NCI-H2227 treated with DMSO at 0.1 percent for 48 hours (cell line): ENCODE measurements around the gene TSPAN3.

ENCODE experiments used
- DNase-seq: peaks from one replicate; lab custom pipeline; 2025; lab: John Stamatoyannopoulos, UW

TSPAN3 gene

GRCh38 chr15:77009646-77010311 is 61.1 kb downstream of the TSPAN3 start:
- no peak for DNase-seq

DNA sequence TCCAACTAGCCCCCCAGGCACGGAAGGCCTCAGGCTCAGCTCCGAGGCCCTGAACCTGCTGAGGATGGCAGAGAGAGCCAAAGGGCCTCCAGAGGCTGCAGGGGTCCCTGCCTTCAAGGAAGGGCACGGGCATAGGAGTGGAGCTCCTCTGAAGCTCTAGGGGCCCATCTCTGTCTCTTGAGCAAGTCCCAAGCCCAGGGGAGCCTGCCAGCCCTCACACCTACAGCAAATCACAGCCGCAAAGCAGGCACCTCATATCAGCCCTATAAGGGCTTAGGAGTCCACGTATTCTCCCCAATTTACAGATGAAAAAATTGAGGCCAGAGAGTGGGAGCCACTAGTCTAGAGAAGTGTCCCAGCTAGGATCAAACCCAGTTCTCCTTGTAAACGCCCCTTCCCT is 61.7 kb downstream of the TSPAN3 start:
- DNase-seq: no peak

GRCh38 chr15:77004189-77004588 is 66.7 kb downstream of the TSPAN3 start:
- DNase-seq: no peak

DNA sequence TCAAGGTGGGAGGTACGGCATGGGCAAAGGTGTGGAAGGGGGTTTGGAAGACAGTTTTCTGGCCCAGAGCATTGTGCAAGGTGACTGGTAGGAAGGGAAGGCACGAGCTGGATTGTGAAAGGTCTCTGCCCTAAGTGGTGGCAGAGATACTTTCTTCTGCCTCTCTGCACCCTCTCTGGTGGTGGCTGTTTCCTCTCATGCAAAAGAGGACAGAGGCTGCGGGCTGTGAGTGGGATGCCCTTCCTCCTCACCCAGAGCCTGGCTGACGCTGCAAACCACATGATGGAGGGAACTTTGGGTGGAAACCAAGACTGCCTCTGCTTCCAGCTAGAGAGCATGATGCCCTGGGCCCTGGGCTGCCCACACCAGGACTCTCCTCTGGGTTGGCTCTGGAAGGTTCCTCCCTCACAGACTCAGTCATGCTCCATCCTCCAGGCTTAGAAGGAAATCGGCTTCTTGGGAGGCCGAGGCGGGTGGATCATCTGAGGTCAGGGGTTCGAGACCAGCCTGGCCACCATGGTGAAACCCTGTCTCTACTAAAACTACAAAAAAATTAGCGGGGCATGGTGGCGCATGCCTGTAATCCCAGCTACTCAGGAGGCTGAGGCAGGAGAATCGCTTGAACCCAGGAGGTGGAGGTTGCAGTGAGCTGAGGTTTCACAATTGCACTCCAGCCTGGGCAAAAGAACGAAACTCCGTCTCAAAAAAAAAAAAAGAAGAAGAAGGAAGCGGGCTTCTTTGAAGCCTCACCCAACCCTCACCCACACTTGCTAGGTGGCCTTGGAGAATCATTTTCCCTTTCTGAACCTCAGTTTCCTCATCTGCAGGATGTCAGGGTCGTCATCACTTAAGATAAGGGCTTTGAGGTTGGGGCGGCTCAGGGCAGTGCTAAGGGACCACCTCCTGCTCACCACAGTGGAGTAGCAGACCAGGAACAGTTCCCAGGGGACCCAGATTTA is 67.7 kb downstream of the TSPAN3 start:
- no peak for DNase-seq

- DNase-seq: no peak
Observed at GRCh38 chr15:77002436-77002835, 68.5 kb downstream of the TSPAN3 start.

DNA sequence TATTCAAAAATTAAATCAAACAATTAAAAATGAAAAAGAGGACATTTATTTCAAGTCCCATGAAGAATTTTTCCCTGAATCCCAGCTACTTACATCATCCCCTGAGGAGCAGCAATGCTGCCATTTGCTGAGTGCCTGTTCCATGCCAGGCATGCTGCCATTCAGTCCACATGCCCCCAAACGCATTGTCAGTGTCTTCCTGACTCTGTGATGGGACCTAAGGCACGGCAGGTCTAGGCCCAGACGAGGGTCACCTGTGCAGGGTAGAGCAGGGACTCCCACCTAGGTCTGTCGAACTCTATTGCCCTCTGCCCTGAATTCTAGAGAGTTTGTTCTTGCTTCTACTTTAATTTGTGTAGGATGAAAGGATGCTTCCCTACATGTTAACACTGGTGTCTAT is 68.9 kb downstream of the TSPAN3 start:
- no peak for DNase-seq

GRCh38 chr15:77001351-77001750 is 69.6 kb downstream of the TSPAN3 start:
- no peak for DNase-seq

DNA sequence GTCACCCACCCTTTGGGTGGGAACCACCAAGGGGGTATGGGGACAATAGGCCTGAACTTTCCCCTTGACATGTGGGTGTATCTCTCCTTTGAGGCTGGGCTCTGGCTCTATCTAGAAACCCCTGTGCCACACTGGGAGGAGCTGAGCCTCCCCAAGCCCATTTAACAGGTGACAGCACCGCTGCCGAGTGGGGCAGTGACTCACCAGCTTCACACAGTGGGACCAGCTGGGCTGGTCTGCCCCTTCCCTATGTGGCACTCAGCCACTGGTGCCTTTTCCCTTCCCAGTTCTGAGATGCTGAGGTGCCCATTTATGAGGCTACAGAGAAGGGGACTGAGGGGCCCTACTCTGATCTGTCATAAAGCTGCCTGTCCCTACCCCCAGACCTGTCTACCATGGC is 70.9 kb downstream of the TSPAN3 start:
- no peak for DNase-seq

GRCh38 chr15:76998663-76999285 is 72.1 kb downstream of the TSPAN3 start:
- DNase-seq: no peak

DNA sequence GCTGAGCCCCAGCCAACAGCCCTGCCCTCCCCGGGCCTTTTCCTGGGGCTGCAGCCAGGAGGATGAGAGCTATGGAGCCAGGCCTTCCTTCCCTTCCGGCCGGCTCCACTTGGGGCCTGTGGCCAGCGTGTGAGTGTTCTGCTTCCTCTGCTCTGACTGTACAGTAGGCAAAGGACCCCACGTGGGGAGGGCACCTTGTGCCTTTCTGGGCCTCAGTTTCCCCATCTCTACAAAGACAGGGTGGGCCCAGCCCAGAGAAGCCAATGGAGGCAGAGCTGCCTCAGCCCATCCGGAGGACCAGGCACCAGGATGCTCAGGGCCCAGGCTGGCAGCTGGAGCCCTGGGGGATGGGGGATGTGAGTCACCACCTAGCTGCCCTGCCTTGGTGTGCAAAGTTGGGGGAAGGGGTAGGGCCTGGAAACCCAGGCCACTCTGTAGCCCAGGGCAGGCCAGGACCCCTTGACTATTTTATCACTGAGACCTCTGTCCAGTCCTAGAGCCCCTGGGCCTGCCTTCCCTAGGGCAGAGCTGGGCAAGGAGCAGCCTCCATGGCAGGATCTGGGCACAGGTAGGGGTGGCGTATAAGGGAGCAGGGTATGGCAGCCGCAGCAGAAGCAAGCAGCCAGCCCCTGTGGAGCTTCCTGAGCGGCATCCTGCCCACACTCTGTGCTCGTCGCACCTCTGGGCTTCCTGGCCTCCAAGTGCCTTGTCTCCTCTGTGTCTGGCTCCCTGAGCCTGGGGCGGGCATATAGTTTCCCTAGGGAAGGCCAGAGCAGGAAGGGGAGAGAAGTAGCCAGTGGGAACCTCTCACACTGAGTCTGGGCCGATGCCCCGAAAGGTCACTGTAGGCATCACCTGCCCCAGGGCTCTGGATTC is 74.1 kb downstream of the TSPAN3 start:
- no peak for DNase-seq

- no peak for DNase-seq
Observed at GRCh38 chr15:76996076-76996525, 74.8 kb downstream of the TSPAN3 start.

- DNase-seq: peak; percentile 20
Observed at GRCh38 chr15:76994971-76995945, 75.7 kb downstream of the TSPAN3 start, which contains the start of gene PSTPIP1. Gene PSTPIP1 (plus strand): TSS chr15:76995126. CDS start chr15:76995574, 448 bp downstream.

- DNase-seq: no peak
Observed at GRCh38 chr15:76994496-76994895, 76.4 kb downstream of the TSPAN3 start.

DNA sequence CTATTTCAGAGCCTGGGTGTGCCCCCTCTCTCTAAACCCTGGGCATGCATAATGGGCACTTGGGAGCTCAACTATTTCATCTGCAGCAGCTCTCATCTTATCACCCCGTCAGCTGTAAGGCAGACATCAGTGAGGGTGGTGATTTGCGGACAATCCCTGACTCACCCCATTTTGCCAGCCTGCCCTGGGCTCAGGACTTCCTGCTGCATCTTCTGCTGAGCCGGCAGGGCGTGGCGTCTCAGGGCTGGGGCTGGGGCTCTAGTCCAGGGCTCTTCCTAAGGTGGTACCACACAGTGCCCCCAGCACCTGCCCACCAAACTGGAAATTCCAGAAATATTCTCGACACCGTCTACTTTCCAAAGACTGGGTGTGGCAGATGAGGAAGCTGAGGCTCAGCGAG is 76.9 kb downstream of the TSPAN3 start:
- no peak for DNase-seq

GRCh38 chr15:76993114-76993725 is 77.7 kb downstream of the TSPAN3 start:
- DNase-seq: no peak

DNA sequence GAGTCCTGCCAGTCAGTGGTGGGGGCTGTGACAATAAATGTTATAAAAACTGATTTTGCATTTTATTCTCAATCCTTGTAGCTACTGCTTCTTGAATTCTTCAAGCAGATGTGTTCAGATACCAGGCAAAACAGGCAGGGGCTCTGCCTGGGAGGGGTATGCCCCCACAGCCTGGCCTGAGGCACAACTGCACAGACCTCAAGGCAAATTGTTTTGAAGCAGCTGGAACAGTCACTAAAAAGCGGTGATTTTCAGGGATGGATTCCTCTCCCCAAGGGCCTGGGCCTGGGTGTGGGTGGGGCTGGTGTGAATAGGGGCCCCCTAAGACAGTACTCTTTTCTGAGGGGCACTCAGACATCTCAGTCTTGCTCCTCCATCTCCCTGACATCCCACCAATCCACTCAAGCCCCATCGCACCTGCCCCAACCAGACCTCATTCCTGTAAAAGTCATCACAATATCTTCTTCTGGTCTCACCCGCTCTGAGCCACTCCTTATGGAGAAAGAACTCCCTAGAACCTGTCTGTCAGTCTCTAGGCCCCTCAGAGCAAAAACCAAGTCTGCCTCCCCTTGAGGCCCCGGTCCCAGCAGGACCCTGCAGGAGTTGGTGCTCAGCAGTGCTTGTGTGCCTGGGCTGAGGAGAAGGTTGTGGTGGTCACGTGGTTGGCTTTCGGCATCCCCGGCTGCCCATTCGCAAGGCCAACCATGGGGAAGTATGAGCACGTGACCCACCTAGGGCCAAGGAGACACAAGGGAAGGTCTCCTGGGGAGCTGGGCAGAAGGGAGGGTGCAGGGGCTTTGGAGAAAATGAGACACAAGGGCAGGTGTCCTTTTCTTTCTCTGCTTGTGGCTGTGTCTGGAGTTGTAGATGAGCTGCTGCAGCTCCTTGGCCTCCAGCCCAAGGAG is 78.9 kb downstream of the TSPAN3 start:
- DNase-seq: no peak
